Liver (tissue), 9 donors: ENCODE measurements around the gene C1QL2. TPM values are rescaled to one million over a fixed set of nuclear protein-coding genes. Genes with fewer than 3 reads are reported as not detected.

Experiments
- DNase-seq: peaks from one replicate; pipeline ENCODE4 v3.0.0-alpha.2; 2017; ENCODE audit warnings: low spot score
- H3K27ac ChIP-seq, 2 donors: one replicate each; pipeline ENCODE4 v1.7.0; 2013; ENCODE audit warnings: inconsistent platforms in 2 of 2, low read length in 2 of 2, control low read depth in 1 of 2, low read depth in 1 of 2, mild to moderate bottlenecking in 1 of 2
- H3K27me3 ChIP-seq, 4 donors: one replicate each; pipeline versions ENCODE4 v1.6.1 to v1.7.0; 2013; ENCODE audit warnings: low read length in 3 of 4, inconsistent platforms in 1 of 4, mild to moderate bottlenecking in 1 of 4, moderate library complexity in 1 of 4; ENCODE audit not compliant: control insufficient read depth in 4 of 4, insufficient read depth in 4 of 4
- H3K36me3 ChIP-seq, 4 donors: one replicate each; pipeline versions ENCODE4 v1.6.1 to v1.7.0; 2013; ENCODE audit warnings: low read length in 3 of 4, mild to moderate bottlenecking in 3 of 4, low read depth in 1 of 4, moderate library complexity in 1 of 4; ENCODE audit not compliant: control insufficient read depth in 4 of 4, insufficient read depth in 3 of 4
- H3K4me1 ChIP-seq, 4 donors: one replicate each; pipeline versions ENCODE4 v1.6.1 to v1.7.0; 2013; ENCODE audit warnings: low read length in 3 of 4, mild to moderate bottlenecking in 3 of 4, moderate library complexity in 1 of 4; ENCODE audit not compliant: control insufficient read depth in 4 of 4, insufficient read depth in 4 of 4
- H3K4me3 ChIP-seq, 3 donors: one replicate each; pipeline versions ENCODE4 v1.6.1 to v1.7.0; 2013; ENCODE audit warnings: low read length in 3 of 3, control low read depth in 1 of 3, low read depth in 1 of 3, mild to moderate bottlenecking in 1 of 3
- H3K9ac ChIP-seq, 2 donors: one replicate each; pipeline ENCODE4 v1.7.0; 2013; ENCODE audit warnings: low read length in 2 of 2, mild to moderate bottlenecking in 2 of 2, moderate library complexity in 2 of 2, control low read depth in 1 of 2, low read depth in 1 of 2
- H3K9me3 ChIP-seq, 4 donors: one replicate each; pipeline versions ENCODE4 v1.6.1 to v1.7.0; 2013; ENCODE audit warnings: low read length in 3 of 4; ENCODE audit not compliant: control insufficient read depth in 4 of 4
- EGR1 ChIP-seq, 2 donors: IDR thresholded peaks; 2 replicates each; pipeline ENCODE4 v1.6.1; 2016 to 2018; ENCODE audit warnings: antibody characterized with exemption in 2 of 2, low read depth in 2 of 2
- FOXA1 ChIP-seq: IDR thresholded peaks from 2 replicates; pipeline ENCODE4 v1.6.1; 2016; ENCODE audit warnings: antibody characterized with exemption
- FOXA2 ChIP-seq: IDR thresholded peaks from 2 replicates; pipeline ENCODE4 v1.6.1; 2016; ENCODE audit warnings: antibody characterized with exemption
- GABPA ChIP-seq, 2 donors: IDR thresholded peaks in 1 of 2; conservative IDR thresholded peaks in 1 of 2; 2 replicates each; pipeline ENCODE4 v1.6.1; 2016; ENCODE audit warnings: antibody characterized with exemption in 2 of 2, mild to moderate bottlenecking in 1 of 2, moderate library complexity in 1 of 2
- HNF4A ChIP-seq, 2 donors: conservative IDR thresholded peaks; 2 replicates each; pipeline ENCODE4 v1.6.1; 2016; ENCODE audit warnings: antibody characterized with exemption in 2 of 2, mild to moderate bottlenecking in 2 of 2
- HNF4G ChIP-seq: IDR thresholded peaks from 2 replicates; pipeline ENCODE4 v1.6.1; 2016; ENCODE audit warnings: antibody characterized with exemption
- JUND ChIP-seq, 2 donors: IDR thresholded peaks; 2 replicates each; pipeline ENCODE4 v1.6.1; 2016; ENCODE audit warnings: antibody characterized with exemption in 2 of 2
- NR2F2 ChIP-seq: IDR thresholded peaks from 2 replicates; pipeline ENCODE4 v1.6.1; 2016; ENCODE audit warnings: antibody characterized with exemption
- RAD21 ChIP-seq, 2 donors: IDR thresholded peaks; 2 replicates each; pipeline ENCODE4 v1.6.1; 2016; ENCODE audit warnings: antibody characterized with exemption in 2 of 2, mild to moderate bottlenecking in 2 of 2
- RXRA ChIP-seq, 2 donors: IDR thresholded peaks; 2 replicates each; pipeline ENCODE4 v1.6.1; 2017 to 2018; ENCODE audit warnings: antibody characterized with exemption in 2 of 2, mild to moderate bottlenecking in 1 of 2
- SP1 ChIP-seq: IDR thresholded peaks from 2 replicates; pipeline ENCODE4 v1.6.1; 2018; ENCODE audit warnings: antibody characterized with exemption, mild to moderate bottlenecking
- TAF1 ChIP-seq: conservative IDR thresholded peaks from 2 replicates; pipeline ENCODE4 v1.6.1; 2016; ENCODE audit warnings: antibody characterized with exemption, mild to moderate bottlenecking
- YY1 ChIP-seq: IDR thresholded peaks from 2 replicates; pipeline ENCODE4 v1.6.1; 2016; ENCODE audit warnings: antibody characterized with exemption, mild to moderate bottlenecking
- WGBS: extraction: QIAGEN DNeasy Blood & Tissue Kit; methylation state at CpG from one replicate; pipeline ENCODE4 v1.1.7; 2013; 5-methylcytosine and 5-hydroxymethylcytosine counted together
- polyA plus RNA-seq, 2 donors: library from polyadenylated mRNA; stranded (reverse) in 1 of 2; unstranded in 1 of 2; fragments of 200-250 nt in 1 of 2; fragments of >200 nt in 1 of 2; fragmentation: Nextera tagmentation in 1 of 2; extraction: Ambion mirVana in 1 of 2; gene quantifications; one replicate each; pipeline versions ENCODE4 v1.2.1 to v1.2.3, GENCODE V29; 2013 to 2015
- total RNA-seq, 2 donors: library from RNA; depleted of rRNA; stranded (reverse); fragments of >200 nt; gene quantifications; one replicate each; pipeline ENCODE4 v1.2.3, GENCODE V29; 2014
- TF ChIP-seq, protein P1 (sequence below): IDR thresholded peaks from 2 replicates; pipeline ENCODE4 v1.6.1; 2016; ENCODE audit warnings: antibody characterized with exemption
- TF ChIP-seq, protein P2 (sequence below): IDR thresholded peaks from 2 replicates; pipeline ENCODE4 v1.6.1; 2016; ENCODE audit warnings: antibody characterized with exemption
- TF ChIP-seq, protein P3 (sequence below): IDR thresholded peaks from 2 replicates; pipeline ENCODE4 v1.6.1; 2016; ENCODE audit warnings: antibody characterized with exemption
- TF ChIP-seq, protein P4 (sequence below): IDR thresholded peaks from 2 replicates; pipeline ENCODE4 v1.6.1; 2016; ENCODE audit warnings: antibody characterized with exemption, mild to moderate bottlenecking
- TF ChIP-seq, protein P5 (sequence below): fragments of 150-350 bp; IDR thresholded peaks from 2 replicates; pipeline ENCODE4 v1.5.1; 2017; ENCODE audit warnings: improper control_type of control experiment, low read depth, low read length; ENCODE audit not compliant: missing input control
- donor health status: healthy.
- donor health status: healthy.
- donor health status: healthy.
- donor health status: healthy.
- donor health status: healthy.

Gene C1QL2
- total and polyA plus RNA-seq, 4 donors = not detected

DNA sequence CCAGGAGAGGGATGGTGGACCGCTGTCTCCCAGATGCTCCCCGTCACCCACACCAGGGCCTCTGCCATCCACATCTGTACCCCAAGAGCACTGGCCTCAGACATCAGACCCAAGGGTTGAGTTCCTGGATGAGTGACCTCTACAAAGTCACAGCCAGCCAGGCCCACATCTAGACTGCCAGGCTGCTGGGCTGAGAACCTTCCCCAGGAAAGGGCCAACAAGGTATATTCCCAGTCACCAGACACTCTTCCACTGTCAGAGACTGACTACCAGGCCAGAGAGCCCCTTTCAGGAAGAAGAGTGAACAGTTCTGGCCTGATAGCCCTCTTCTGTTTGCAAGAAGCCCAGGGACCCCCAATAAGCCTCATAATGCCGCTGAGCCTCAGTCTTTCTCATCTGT lies 44.3 kb downstream of the C1QL2 start:
- peak; percentile 16 for DNase-seq
- Histone ChIP-seq H3K27me3 (no peaks in the 10 kb centered on the region), H3K27ac (no peak overlapping the region), H3K9me3 (peaks cover 0 to 10% (median 7%) of the 10 kb centered on the region in 4 donors), H3K36me3 (no peaks in the 10 kb centered on the region), H3K4me1 (no peaks in the 10 kb centered on the region), H3K9ac (no peak overlapping the region), H3K4me3 (no peak overlapping the region)
- WGBS = 96% methylated on average over 3 of the region's 3 CpGs
- no peak for TF ChIP-seq RAD21 (IDR thresholded peaks at IDR 0.05)
- TF ChIP-seq, protein P1, sequence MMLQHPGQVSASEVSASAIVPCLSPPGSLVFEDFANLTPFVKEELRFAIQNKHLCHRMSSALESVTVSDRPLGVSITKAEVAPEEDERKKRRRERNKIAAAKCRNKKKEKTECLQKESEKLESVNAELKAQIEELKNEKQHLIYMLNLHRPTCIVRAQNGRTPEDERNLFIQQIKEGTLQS = no peak

DNA sequence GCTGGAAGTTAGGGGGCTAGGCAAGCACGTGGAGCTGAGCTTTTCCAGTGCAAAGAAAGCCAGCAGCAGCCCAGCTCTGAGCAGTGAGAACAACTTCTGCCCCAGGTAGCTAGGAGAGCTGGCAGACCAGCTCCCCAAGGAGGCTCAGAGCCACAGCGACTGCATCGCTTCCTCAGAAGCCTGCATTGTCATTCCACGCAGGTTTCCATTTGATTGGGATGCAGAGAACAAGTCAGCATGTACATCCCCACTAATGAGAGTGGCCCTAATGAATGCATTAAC lies 45.1 kb downstream of the C1QL2 start:
- WGBS = 65% methylated on average over 4 of the region's 4 CpGs
- Histone ChIP-seq H3K27me3 (no peaks in the 10 kb centered on the region), H3K27ac (no peak overlapping the region), H3K9me3 (peaks cover 0 to 10% (median 7%) of the 10 kb centered on the region in 4 donors), H3K36me3 (no peaks in the 10 kb centered on the region), H3K4me3 (no peak overlapping the region), H3K4me1 (no peaks in the 10 kb centered on the region), H3K9ac (no peak overlapping the region)
- DNase-seq = peak; percentile 24
- TF ChIP-seq GABPA (IDR thresholded peaks at IDR 0.05 in 1 of 2, conservative IDR thresholded peaks at IDR 0.05 in 1 of 2) (no peak), FOXA2 (no peak), YY1 (no peak), RAD21 (IDR thresholded peaks at IDR 0.05) (no peak), JUND (IDR thresholded peaks at IDR 0.05) (no peak), EGR1 (IDR thresholded peaks at IDR 0.05; ENCODE audit: low read depth in 2 of 2) (no peak), NR2F2 (no peak), HNF4G (no peak), RXRA (IDR thresholded peaks at IDR 0.05) (no peak), SP1 (no peak), TAF1 (no peak), HNF4A (conservative IDR thresholded peaks at IDR 0.05) (no peak), FOXA1 (no peak)
- TF ChIP-seq, protein P2, sequence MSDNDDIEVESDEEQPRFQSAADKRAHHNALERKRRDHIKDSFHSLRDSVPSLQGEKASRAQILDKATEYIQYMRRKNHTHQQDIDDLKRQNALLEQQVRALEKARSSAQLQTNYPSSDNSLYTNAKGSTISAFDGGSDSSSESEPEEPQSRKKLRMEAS = no peak
- TF ChIP-seq, protein P3, sequence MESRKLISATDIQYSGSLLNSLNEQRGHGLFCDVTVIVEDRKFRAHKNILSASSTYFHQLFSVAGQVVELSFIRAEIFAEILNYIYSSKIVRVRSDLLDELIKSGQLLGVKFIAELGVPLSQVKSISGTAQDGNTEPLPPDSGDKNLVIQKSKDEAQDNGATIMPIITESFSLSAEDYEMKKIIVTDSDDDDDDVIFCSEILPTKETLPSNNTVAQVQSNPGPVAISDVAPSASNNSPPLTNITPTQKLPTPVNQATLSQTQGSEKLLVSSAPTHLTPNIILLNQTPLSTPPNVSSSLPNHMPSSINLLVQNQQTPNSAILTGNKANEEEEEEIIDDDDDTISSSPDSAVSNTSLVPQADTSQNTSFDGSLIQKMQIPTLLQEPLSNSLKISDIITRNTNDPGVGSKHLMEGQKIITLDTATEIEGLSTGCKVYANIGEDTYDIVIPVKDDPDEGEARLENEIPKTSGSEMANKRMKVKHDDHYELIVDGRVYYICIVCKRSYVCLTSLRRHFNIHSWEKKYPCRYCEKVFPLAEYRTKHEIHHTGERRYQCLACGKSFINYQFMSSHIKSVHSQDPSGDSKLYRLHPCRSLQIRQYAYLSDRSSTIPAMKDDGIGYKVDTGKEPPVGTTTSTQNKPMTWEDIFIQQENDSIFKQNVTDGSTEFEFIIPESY = no peak
- TF ChIP-seq, protein P4, sequence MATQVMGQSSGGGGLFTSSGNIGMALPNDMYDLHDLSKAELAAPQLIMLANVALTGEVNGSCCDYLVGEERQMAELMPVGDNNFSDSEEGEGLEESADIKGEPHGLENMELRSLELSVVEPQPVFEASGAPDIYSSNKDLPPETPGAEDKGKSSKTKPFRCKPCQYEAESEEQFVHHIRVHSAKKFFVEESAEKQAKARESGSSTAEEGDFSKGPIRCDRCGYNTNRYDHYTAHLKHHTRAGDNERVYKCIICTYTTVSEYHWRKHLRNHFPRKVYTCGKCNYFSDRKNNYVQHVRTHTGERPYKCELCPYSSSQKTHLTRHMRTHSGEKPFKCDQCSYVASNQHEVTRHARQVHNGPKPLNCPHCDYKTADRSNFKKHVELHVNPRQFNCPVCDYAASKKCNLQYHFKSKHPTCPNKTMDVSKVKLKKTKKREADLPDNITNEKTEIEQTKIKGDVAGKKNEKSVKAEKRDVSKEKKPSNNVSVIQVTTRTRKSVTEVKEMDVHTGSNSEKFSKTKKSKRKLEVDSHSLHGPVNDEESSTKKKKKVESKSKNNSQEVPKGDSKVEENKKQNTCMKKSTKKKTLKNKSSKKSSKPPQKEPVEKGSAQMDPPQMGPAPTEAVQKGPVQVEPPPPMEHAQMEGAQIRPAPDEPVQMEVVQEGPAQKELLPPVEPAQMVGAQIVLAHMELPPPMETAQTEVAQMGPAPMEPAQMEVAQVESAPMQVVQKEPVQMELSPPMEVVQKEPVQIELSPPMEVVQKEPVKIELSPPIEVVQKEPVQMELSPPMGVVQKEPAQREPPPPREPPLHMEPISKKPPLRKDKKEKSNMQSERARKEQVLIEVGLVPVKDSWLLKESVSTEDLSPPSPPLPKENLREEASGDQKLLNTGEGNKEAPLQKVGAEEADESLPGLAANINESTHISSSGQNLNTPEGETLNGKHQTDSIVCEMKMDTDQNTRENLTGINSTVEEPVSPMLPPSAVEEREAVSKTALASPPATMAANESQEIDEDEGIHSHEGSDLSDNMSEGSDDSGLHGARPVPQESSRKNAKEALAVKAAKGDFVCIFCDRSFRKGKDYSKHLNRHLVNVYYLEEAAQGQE = no peak
- TF ChIP-seq, protein P5, sequence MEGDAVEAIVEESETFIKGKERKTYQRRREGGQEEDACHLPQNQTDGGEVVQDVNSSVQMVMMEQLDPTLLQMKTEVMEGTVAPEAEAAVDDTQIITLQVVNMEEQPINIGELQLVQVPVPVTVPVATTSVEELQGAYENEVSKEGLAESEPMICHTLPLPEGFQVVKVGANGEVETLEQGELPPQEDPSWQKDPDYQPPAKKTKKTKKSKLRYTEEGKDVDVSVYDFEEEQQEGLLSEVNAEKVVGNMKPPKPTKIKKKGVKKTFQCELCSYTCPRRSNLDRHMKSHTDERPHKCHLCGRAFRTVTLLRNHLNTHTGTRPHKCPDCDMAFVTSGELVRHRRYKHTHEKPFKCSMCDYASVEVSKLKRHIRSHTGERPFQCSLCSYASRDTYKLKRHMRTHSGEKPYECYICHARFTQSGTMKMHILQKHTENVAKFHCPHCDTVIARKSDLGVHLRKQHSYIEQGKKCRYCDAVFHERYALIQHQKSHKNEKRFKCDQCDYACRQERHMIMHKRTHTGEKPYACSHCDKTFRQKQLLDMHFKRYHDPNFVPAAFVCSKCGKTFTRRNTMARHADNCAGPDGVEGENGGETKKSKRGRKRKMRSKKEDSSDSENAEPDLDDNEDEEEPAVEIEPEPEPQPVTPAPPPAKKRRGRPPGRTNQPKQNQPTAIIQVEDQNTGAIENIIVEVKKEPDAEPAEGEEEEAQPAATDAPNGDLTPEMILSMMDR = no peak
- TF ChIP-seq, protein P1 = no peak
